Stimulated activated CD4-positive, alpha-beta T cell treated with anti-CD3 and anti-CD28 coated beads, TNF-alpha, amount 100 ng/mL, for 1 hour (primary cell): ENCODE results near the gene ARNT2.

ENCODE experiments used
- DNase-seq, 3 donors: peaks; one replicate each; pipeline ENCODE4 v3.0.0-alpha.2; 2020; ENCODE audit warnings: low read depth in 3 of 3, low spot score in 1 of 3

ARNT2 gene

GRCh38 chr15:80550219-80550907 lies 146.2 kb downstream of the ARNT2 start:
- no peak for DNase-seq

GRCh38 chr15:80550908-80551260 lies 146.7 kb downstream of the ARNT2 start:
- no peak for DNase-seq

- no peak for DNase-seq
Observed at GRCh38 chr15:80551348-80551747, 147.2 kb downstream of the ARNT2 start.

- no peak for DNase-seq
Observed at GRCh38 chr15:80554560-80554959, 150.4 kb downstream of the ARNT2 start.

- no peak for DNase-seq
Observed at GRCh38 chr15:80556694-80557367, 152.6 kb downstream of the ARNT2 start.

- DNase-seq, result no peak
Observed at GRCh38 chr15:80557441-80558234, 153.5 kb downstream of the ARNT2 start.

- no peak for DNase-seq
Observed at GRCh38 chr15:80558631-80559319, 154.6 kb downstream of the ARNT2 start.

GRCh38 chr15:80559320-80559693 lies 155.1 kb downstream of the ARNT2 start:
- DNase-seq, result no peak

- no peak for DNase-seq
Observed at GRCh38 chr15:80559761-80560160, 155.6 kb downstream of the ARNT2 start.

- DNase-seq, result no peak
Observed at GRCh38 chr15:80560601-80561400, 156.6 kb downstream of the ARNT2 start.

- DNase-seq, result no peak
Observed at GRCh38 chr15:80561500-80561899, 157.3 kb downstream of the ARNT2 start.

GRCh38 chr15:80562033-80562432 lies 157.9 kb downstream of the ARNT2 start:
- DNase-seq, result no peak

- DNase-seq, result no peak
Observed at GRCh38 chr15:80562846-80563245, 158.7 kb downstream of the ARNT2 start.

GRCh38 chr15:80563372-80563997 lies 159.3 kb downstream of the ARNT2 start:
- no peak for DNase-seq

GRCh38 chr15:80564056-80564455 lies 159.9 kb downstream of the ARNT2 start:
- DNase-seq, result no peak

GRCh38 chr15:80565398-80565797 lies 161.2 kb downstream of the ARNT2 start:
- DNase-seq, result no peak

GRCh38 chr15:80565988-80566387 lies 161.8 kb downstream of the ARNT2 start:
- no peak for DNase-seq

- no peak for DNase-seq
Observed at GRCh38 chr15:80567721-80568157, 163.6 kb downstream of the ARNT2 start.

GRCh38 chr15:80568298-80568697 lies 164.1 kb downstream of the ARNT2 start:
- DNase-seq, result no peak

GRCh38 chr15:80568876-80569605 lies 164.9 kb downstream of the ARNT2 start:
- no peak for DNase-seq
